ENCODE results near the gene PAXX.

PAXX gene

DNA sequence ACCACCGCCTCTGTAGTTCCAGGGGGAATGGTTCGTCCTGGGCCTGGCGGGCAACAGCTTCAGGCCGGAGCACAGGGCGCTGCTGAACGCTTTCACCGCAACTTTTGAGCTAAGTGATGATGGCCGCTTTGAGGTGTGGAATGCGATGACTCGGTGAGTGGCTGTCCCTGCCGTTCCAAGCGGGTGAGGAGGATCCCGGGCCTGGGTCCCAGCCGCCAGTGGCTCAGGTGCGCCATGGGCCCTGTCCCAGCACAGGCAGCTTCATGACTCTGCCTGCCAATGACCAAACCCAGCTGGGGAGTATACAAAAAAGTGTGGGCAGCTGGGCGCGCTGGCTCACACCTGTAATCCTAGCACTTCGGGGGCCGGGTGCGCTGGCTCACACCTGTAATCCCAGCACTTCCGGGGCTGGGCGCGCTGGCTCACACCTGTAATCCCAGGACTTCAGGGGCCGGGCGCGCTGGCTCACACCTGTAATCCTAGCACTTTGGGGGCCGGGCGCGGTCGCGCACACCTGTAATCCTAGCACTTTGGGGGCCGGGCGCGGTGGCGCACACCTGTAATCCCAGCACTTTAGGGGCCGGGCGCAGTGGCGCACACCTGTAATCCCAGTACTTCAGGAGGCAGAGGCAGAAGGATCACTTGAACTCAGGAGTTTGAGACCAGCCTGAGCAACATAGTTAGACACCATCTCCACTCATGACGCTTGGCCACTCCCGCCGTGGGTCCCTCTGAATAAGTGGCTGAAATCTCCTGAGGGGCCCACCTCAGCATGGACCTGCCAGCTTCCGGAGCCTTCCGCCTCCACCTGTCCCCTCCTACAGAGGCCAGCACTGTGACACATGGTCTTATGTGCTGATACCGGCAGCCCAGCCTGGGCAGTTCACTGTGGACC lies 39.1 kb upstream of the PAXX start:
- in situ Hi-C loops (cut with HindIII; ENCODE audit: low sequenced_read_pairs) = no loop called here

DNA sequence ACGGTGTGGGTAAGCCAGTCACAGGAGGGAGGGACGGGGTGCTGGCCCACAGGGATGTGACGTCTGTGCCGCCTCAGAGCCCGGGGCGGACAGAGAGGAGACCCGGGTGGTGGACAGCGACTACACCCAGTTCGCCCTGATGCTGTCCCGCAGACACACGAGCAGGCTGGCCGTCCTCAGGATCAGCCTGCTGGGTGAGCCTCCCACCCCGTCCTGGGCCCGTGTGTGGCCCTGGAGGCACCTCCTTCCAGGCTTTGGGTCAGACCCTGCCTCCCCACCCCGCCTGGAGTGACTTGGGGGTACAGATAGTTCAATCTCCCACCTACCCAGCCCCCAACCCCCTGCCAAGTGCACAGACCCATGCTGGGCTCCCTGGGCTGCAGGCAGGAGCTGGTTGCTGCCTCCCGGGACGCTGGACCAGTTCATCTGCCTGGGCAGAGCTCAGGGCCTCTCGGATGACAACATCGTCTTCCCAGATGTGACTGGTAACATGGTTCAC lies 38.4 kb upstream of the PAXX start:
- in situ Hi-C loops (cut with HindIII; ENCODE audit: low sequenced_read_pairs) = no loop called here

DNA sequence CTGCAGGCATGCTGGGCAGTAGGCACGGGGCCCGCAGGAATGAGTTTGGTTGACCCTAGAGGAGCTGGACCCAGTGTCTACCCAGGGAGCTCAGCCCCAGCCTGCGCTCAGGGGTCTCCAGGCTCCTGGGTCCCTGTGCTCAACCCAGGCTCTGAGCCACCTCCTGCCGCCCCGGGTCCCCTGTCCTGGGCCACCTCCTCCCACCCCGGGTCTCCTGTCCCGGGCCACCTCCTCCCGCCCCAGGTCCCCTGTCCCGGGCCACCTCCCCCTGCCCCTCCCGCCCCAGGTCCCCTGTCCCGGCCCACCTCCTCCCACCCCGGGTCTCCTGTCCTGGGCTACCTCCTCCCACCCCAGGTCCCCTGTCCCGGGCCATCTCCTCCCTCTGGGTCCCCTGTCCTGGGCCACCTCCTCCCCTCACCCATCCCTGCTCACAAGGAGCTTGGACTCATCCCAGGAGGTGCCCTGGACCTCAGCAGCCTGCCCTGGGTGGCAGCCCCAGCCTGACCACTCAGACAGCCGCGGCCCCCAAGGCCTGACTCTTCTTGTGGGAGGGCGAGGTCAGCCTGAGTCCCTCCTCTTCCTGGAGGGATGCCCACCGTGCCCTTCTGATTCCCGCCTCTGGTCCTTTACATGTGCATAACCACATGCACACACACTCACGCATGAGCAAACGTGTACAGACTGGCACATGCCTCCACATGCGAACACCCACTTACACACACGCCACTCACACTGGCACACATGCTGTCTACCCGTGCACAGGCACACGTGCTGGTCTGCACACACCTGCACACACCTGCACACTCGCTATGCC lies 37.7 kb upstream of the PAXX start:
- in situ Hi-C loops (cut with HindIII; ENCODE audit: low sequenced_read_pairs) = no loop called here

DNA sequence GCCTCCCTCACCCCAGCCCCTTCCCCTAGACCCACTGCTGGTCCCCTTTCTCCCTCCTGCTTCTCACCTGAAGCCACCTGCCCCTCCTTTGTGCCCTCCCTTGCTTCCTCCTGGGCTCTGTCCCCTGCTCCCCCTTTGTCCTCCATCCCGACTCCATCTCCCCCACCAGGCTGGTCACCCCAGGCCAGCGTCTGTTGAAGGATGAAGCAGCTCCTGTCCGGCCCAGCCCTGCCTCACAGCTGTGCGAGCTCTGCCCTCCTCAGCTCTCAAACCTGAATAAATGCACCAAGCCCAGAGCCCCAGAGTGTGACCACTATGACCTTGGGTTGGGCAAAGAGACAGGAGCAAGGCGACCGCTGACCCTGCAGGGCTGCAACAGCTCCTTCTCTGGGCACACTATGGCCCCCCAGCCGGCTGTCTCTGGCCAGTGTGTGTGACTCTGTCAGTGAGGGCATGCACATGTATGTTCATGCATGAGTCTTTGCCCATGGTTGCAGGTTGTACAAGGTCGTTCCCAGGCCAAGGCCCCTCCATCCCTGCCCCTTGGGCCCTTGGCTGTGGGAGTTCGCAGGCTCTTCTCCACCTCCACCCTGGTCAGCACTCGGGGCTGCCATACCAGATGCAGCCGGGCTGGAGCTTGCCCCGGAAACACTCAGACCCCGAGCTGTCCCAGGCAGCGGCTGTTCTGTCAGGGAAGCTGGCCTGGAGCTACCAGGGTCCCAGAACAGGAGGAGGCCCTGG lies 36.9 kb upstream of the PAXX start:
- in situ Hi-C loops (cut with HindIII; ENCODE audit: low sequenced_read_pairs) = no loop called here

DNA sequence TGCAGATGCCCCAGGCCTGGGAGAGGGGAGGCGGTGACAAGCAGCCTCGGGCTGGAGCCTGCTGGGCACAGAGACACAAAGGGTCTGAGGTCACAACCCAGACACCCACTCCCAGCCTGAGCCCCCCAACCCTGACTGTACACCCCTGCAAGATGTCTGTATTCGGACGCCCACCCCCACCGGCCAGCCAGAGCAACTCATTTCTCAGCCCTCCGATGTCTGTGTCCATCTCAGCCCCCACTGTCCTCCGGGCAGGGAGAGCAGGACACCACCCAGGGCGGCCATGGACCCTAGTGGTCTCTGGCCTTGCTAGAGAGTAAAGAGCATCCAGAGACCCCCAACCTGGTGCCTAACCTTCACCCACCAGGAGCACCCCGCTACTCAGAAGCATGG lies 36.3 kb upstream of the PAXX start:
- in situ Hi-C loops (cut with HindIII; ENCODE audit: low sequenced_read_pairs) = no loop called here

DNA sequence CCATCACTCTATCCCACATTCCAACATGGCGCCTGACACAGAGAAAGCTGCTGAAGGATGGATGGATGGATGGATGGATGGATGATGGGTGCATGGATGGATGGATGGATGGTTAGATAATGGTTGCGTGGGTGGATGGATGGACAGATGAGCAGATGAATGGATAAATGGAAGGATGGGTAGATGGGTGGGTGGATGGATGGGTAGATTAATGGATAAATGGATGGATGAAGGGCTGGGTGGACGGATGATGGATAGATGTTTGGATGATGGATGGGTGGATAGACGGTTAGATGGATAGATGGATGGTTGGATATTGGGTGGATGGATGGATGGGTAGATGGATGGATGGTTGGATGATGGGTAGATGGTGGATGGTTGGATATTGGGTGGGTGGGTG lies 35.6 kb upstream of the PAXX start:
- in situ Hi-C loops (cut with HindIII; ENCODE audit: low sequenced_read_pairs) = no loop called here

DNA sequence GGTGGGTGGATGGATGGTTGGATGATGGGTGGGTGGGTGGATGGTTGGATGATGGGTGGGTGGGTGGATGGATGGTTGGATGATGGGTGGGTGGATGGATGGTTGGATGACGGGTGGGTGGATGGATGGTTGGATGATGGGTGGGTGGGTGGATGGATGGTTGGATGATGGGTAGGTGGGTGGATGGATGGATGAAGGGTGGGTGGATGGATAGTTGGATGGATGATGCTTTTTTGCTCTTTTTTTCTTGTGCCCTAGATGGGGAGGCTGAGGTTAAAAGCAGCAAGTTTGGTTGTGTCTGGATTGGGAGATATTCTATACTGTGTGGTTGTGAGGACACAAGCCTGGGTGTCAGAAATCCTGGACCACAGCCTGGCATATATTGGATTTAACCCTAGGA lies 34.8 kb upstream of the PAXX start:
- in situ Hi-C loops (cut with HindIII; ENCODE audit: low sequenced_read_pairs) = no loop called here

DNA sequence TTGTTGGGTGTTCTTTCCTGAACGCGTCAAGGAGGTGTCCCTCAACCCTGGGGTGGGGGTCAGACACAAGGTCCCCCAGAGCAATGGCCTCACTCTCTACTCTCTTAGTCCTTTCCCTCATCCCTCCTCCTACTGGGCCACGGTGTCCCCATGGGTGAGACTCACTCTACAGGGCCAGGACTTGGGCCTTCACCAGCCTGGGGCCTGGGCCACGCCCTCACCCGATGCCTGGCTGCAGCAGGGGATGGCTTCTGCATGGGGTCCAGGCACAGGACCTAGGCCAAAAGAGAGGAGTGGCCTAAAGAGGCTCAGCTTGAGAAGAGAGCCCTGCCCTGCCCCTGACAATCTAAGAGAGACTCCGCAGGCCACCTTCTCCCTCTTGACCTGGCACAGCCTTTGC lies 34.3 kb upstream of the PAXX start:
- in situ Hi-C loops (cut with HindIII; ENCODE audit: low sequenced_read_pairs) = no loop called here

DNA sequence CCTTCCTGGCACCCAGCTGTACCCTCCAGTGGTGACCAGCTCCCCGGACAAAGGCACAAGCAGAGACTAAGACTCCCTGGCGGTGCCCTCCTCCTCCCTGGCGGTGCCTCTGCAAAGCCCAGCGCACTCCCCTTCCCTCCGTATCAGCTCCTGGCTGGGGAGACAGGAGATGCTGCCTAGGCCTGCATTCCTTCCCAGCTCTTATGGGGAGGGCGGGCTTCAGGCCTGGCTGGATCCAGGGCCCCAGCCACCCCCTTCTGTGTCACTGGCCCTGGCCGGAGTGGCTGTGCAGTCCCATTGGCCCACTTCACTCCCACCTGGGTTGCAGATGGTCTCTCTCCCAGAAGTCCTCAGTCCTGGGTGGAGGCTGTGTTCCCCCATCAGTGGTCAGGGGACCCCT lies 33.7 kb upstream of the PAXX start:
- in situ Hi-C loops (cut with HindIII; ENCODE audit: low sequenced_read_pairs) = no loop called here

DNA sequence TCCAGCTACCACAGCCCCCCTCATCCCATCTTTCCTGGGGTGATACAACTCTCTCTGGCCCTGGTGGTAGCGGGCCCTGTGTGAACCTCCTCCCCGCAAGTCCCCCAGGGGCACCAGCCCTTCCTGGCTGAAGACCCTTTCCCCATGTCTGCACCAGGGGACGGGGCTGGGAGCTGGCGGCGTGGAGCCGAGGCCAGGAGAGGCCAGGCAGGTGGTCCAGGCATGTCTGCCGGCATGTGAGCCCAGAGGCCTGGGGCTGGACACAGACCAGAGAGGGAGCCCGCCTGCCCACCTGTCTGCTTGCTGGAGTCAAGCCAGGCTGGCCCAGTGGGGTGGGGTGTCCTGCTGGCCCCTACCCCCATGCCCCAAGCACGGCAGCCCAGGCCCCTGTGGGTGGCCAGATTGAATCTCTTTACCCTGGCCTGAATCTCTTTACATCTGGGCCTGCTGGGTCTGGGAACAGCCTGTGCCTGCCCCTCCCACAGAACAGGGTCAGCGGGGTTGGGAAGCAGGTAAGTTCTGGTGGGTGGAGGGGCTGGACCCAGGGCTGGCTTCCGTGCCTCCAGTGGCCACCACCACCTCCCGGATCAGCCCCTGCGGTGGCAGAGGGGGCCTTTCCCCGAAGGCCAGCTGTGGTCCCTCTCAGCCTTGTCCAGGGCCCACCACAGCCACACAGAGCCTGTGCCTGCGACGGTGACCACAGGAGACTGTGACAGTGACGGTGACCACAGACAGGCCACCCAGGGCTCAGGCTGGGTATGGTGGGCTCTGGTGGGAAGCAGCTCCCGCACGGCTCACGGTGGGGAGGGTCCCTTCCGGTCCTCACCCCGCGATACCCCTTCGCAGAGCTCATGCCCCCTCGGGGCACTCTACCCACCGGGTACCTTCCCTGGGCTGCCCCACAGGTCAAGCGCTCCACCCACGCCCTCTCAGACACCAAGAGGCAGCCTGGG lies 33.0 kb upstream of the PAXX start:
- in situ Hi-C loops (cut with HindIII; ENCODE audit: low sequenced_read_pairs) = no loop called here

DNA sequence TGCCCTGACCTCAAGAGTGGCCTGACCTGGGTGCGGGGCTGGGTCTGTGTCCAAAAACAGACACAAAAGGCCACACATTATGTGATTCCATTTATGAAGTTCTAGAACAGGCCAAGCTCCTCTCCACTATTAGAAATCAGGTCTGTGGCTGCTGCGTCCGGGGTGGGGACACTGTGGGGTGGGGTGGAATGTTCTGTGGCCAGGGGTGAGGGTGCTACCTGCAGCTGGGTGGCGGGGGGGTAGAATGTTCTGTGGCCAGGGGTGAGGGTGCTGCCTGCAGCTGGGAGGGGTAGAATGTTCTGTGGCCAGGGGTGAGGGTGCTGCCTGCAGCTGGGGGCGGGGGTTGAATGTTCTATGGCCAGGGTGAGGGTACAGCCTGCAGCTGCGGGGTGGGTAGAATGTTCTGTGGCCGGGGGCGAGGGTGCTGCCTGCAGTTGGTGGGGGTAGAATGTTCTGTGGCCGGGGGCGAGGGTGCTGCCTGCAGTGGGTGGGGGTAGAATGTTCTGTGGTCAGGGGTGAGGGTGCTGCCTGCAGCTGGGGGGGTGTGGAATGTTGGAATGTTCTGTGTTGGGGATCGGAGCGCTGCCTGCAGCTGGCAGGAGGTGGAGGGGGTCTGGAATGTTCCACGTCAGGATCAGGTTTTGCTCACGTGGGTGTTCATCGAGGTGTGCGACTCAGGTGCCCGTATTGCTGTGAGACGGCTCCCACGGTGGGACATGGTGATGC lies 31.8 kb upstream of the PAXX start:
- in situ Hi-C loops (cut with HindIII; ENCODE audit: low sequenced_read_pairs) = no loop called here

DNA sequence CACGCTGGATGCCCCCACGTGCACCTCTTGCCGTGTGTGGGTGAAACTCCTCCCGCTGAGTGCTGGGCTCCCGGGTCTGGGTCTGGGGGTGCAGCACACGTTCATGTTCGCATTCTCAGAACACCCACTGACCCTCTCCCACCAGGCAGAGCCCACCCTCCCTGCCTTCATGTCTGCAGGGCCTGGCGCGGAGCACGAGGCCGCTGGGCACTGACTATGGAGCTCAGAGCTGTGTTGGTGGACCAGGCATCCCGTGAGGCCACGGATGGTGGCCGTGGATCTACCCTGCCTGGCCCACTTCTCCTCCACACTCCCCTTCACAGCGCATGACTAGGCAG lies 31.3 kb upstream of the PAXX start:
- in situ Hi-C loops (cut with HindIII; ENCODE audit: low sequenced_read_pairs) = no loop called here

DNA sequence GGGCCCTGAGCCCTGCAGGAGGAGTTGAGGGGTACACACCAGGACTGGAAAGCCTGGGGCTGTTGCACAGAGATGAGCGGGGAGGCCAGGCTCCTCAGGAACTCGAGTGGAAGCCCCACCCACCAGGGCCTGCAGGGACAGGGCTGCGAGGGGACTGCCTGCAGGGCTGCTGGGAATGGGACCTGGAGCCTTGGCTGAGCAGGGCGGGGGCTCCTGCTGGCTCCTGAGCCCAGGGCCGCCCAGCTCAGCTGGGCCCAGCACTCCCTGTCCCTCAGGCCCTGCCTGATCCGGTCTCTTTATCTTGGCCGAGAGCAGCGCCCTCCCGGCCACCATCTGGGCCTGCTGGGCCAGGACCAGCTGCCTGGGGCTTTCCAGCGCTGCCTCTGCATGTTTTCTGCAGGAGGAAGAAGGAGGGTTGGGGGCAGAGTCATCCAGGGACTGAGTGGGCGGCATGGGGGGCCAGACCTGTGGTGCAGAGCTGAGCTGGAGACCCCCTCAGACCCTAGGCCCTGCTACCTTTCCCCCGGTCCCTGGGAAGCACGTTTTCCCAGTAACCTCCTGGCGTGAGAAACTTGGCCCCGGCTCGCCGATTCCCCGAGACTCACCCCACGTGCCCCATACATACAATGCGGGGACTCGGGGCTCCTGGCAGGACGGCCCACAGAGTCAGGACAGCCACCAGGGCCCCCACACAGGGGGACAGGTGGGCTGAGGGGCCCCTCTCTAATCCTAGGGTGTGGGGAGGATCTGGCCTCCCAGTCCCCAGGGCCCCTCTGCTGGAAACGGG lies 30.8 kb upstream of the PAXX start:
- in situ Hi-C loops (cut with HindIII; ENCODE audit: low sequenced_read_pairs) = no loop called here

DNA sequence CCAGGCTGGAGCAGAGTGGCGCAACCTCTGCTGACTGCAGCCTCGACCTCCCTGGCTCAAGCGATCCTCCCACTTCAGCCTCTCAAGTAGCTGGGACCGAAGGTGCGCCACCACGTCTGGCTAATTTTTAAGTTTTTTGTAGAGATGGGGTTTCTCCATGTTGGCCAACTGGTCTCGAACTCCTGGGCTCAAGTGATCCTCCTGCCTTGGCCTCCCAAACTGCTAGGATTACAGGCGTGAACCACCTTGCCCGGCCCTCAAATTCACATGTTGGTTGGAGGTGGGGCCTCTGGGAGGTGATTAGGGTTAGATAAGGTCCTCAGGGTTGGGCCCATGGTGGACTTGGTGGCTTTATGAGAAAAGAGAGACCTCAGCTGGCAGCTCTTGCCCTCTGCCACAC lies 30.1 kb upstream of the PAXX start:
- in situ Hi-C loops (cut with HindIII; ENCODE audit: low sequenced_read_pairs) = no loop called here

DNA sequence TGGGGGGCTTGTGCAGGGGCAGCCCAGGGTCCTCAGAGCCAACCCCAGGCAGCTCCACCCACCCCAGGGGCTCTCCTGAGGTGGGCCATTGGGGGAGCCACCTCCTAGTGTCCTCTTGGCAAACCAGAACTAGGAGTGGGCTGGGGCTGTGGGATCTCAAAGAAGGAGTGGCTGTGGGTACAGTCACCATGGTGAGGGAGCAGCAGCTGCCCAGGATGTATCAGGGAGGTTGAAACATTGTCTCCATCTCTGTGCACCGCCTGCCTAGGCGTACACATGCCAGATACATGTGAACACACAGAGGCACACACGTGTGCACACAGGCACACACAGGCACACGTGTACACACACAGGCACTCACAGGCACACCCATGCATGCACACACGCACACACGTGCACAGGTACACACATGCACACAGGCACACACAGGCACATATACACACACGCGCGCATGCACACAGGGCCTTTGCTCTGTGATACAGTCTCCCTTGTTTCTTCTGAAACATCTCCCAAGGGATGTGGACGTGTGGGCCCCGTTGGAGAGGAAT lies 29.4 kb upstream of the PAXX start:
- in situ Hi-C loops (cut with HindIII; ENCODE audit: low sequenced_read_pairs) = no loop called here

DNA sequence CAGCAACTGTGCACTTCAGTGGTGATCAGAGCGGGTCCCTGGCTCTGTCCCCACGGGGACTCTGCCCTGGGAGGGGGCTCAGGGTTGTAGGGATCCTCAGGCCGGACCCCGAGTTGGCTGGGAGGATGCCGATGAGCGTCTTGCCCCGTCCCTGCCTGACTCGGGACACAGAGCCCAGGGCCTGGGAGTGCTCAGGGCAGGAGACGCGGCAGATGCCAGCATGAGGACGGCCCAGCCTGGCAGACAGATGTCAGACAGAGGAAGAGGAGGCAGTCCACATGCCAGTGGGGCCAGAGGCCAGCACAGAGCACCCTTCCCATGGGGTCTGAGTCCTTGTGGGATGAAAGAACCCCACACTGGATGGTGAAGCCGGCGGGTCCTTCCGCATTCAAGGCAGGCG lies 28.9 kb upstream of the PAXX start:
- in situ Hi-C loops (cut with HindIII; ENCODE audit: low sequenced_read_pairs) = no loop called here

DNA sequence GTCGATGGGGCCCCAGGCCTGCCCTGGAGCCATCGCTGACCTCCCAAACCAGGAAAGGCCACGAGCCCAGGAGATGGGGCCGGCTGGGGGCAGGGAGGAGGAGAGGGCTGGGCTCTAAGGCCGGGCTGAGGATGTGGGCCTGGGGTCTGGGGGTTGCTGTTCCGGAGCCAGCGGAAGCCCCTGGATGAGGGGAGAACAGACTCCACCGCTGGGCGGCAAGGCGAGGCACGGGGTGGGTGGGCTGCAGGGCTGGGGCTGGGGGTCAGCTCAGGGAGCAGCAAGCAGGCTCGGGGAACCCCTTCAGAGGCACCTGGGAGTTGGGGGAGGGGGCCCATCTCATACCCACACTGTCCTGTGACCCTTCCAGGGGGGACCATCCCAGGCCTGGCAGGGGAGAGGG lies 28.5 kb upstream of the PAXX start:
- in situ Hi-C loops (cut with HindIII; ENCODE audit: low sequenced_read_pairs) = no loop called here

DNA sequence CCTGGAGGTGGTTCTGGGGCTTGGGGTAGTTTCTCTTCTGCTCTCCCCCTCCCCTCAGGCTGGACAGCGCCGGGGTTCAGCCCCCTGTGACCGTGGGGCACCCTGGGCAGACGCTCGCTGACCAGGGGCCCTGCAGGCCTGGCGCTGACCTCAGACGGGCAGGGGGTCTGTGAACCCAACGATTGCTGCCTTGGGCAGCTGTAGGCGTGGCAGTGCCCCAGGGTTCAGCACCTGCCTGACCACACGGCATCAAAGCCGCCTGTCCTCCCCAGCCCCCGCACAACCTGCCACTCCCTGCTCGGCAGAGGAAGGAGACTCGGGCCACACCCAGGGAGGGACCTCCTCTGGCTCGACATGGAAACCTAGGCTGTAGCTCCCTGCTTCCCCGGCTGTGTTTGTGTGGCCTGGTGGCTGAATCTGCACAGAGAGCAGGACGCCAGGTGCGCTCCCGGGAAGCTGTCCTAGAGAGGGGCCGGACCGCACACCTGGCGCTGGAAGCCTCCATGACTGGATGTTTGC lies 28.0 kb upstream of the PAXX start:
- in situ Hi-C loops (cut with HindIII; ENCODE audit: low sequenced_read_pairs) = no loop called here

Measured in DLD1 (cell line).